Cerebellar cortex (tissue), 1 donor: ENCODE data around the gene KATNB1.
A peak's percentile ranks its signal among the peaks of the same experiment; 100 is the strongest.
"Not testable (repeated sequence)": the region's sequence is repeated elsewhere in the genome, so short reads cannot be mapped to it uniquely, and the experiment has no call there.

Source experiments
- DNase-seq: peaks from one replicate; pipeline ENCODE4 v3.0.0-alpha.2; 2015; ENCODE audit warnings: low spot score

Gene KATNB1

DNA sequence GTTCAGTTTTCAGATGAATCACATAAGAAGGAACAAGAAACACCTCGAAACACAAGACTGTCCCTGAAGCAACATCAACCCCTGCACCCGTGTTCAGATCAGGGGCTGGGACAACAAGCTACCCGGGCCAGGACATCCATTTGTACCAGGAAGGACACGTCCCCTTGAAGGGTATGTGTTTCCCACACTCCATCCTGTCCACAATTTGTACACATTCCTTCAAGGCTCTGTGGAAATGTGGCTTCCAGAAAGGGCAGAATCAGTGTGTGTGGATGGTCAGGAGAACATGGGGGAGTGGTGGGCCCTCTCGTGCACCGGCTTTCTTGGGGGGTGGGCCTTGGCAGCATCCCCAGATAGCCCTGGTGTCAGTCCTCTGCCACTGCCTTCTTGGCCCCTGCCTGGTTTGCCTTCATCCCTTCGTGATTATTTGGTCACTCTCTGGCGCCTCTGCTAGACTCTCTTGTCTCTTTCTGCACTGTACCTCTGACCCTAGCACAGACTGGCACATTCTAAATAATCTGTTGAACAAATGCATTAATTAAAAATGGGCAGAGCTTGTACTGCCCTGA is 56.4 kb downstream of the KATNB1 start:
- DNase-seq, result no peak

DNA sequence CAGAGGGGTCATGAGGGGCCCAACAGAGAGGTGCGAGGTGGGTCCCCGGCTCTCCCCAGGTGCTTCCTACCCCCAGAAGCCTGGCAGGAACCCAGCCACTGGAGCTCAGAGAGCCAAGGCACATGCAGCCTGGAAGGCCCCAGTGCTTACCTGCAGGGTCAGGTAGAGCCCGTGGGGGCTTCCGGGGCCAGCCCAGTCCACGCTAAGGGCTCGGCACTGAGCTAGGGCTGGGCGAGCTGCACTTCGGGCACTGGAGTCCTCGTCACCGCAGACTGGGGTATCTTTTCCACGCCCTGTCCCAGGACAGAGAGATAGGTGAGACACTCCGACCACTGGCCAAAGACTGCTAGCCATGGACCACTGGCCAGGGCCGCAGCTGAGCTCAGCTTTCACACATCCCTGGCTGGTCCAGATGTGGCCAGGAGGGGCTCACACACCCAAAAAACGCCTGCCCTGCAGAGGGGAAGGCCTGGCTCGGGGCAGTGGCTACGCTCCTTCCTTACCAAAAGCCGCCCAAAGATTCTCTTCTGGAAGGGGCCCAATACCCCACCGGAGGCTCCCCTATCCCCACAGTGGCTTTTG is 59.4 kb downstream of the KATNB1 start:
- DNase-seq, result no peak

DNA sequence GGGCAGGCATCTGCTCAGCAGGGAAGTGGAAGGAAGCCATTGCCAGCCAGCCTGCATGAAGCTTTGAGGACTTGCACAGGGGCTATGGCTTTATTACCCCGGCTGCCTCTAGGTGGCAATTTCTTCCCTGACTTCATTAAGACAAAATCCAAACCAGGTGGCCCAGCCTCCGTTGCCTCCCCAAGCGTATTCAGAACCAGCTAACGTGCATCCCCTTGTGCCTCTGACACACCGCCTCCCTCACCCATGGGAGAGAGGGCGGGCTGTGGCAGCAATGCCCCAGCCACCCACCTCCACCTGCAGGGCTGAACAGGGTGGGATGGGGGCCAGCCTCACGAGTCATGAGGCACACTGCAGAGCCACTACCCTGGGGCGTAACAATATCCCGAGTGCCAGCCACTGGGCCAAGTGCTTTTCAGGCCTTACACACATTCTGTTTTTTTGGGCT is 59.9 kb downstream of the KATNB1 start:
- DNase-seq, result peak; percentile 68

DNA sequence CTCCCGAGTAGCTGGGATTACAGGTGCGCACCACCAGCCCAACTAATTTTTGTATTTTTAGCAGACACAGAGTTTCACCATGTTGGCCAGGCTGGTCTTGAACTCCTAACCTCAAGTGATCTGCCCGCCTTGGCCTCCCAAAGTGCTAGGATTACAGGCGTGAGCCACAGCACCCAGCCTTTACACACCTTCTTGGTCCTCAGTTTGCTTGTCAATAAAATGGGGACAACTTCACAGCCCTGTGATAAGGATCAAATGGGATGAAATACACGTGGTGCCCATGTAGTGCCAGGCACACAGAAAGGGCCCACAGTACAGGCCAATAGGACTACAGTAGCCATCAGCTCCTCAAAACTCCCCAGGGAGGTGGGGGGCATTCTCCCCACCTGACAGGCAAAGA is 60.4 kb downstream of the KATNB1 start:
- not testable (repeated sequence) for DNase-seq

DNA sequence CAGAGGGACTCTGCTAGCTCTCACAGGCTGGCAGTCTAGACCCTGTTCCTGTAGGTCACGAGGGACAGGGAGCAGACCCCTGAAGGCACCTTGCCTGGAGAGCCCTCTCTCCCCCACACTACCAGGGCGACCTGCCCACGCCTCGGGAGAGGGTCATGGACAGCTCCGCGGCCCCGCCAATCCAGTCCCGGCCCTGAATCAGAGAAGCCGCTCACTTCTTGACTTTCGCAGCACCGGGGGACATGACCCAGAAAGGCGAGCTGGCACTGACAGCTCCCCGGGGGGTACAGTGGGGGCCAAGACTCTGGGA is 61.6 kb downstream of the KATNB1 start:
- no peak for DNase-seq

DNA sequence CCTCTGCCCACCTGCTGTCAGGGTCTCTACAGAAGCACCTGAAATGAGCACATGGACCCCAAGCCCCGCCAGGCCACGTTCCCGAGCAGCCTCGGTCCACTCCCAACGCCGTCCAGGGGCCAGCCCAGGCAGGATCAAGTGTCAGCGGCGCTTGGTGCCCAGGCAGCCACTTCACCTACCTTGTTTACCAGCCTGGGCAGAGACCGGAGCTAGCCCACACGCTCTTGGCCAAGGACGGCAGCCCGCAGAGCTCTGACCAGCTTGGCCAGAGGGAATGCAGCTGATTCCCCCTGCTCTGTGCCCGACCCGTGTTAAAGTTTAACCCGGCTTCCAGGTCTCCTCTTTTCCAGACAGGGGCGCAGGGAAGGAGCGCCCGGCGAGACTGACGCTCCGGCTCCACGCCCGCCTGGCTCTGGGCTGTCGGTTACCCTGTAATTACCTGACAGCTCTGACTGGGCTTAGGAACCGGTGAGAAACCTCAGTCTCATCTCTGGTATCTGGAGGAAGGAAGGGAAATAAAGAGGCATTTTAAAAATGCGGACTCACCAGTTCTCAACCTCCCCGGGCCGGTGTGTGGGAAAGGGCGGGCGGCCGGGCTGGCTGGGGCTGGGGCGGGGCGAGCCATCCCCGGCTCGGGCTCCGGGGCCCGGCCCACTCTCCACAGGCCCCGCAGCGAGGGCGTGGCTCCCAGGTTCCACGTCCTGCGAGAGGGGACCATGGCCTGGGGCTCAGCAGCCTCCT is 62.1 kb downstream of the KATNB1 start:
- DNase-seq, result no peak

DNA sequence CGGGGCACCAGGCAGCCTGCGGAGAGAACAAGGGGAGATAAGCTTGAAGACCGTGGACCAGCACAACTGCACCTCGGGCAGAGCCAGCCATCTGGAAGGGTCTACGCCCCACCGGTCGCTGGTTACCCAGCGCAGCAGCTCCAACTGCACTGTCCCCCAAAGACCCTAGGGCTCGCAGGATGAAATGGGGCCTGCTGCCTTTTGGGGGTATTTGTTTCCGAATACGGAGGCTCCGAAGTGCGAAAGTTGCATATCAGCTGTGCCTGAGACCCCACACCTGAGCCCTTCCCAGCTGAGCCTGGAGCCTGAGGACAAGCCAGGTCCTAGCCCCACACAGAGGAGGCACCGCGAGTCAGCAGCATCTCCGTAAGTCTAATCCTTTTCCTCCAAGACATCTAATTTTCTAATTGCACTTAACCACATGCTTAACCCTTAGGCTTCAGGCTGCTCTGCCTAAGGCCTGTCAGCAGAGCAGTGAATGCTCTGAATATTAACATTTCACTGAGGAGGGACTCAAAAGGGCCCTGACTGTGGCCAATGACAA is 62.8 kb downstream of the KATNB1 start:
- no peak for DNase-seq

DNA sequence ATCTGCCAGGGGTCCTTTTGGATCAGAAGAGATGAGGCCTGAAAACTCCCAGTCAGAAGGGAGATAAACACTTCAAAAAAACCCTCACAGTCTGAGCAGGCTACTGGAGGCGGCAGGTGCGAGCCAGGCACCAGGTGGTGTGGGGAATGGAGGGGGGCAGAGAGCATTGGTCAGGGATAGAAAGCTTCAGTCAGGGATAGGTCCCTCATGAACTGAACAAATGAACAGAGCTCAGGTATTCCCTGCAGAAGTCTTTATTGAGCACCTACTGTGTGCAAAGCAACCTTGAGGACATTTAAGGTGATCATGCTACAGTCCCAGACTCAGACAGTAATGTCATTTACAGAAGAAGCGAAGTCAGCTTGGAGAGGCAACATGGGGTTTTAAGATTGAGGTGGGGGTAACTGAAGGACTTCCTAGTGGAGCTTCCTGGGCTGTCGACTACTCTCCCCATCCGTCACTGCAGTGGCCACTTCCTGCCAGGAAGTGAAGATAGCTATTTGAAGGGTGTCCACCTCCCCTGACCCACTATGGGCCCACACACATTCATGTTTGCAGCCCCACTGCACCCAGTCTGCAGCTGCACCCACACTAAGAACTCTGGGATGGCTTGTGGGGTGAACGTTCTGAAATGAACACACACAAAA is 63.5 kb downstream of the KATNB1 start:
- DNase-seq, result no peak

DNA sequence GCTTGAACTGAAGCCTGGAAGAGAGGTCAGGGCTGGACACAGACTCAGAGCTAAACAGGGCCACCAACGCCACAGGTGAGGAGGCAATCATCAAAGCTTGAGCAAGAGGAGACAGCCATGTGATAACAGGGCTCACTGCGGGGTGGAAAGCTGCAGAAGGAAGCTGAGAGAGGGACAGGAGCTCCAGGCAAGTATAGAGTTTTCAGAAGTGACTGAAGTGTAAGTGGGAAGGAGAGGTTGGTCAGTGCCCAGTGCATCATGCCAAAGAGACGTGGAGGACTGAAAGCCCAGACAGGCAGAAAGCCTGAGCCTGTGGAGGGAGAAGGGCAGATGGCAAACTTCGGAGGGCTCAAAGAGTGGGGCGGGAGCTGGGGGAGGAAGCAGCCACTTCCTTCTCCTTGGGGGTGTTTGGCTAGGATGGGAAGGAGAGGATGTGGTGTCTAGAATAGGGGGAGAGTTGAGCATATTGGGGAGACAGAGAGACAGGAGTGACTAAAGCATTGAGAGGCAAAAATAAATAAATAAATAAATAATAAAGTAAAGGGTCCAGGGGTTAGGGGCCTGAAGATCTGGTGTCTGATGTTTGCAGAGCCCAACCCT is 64.1 kb downstream of the KATNB1 start:
- no peak for DNase-seq

DNA sequence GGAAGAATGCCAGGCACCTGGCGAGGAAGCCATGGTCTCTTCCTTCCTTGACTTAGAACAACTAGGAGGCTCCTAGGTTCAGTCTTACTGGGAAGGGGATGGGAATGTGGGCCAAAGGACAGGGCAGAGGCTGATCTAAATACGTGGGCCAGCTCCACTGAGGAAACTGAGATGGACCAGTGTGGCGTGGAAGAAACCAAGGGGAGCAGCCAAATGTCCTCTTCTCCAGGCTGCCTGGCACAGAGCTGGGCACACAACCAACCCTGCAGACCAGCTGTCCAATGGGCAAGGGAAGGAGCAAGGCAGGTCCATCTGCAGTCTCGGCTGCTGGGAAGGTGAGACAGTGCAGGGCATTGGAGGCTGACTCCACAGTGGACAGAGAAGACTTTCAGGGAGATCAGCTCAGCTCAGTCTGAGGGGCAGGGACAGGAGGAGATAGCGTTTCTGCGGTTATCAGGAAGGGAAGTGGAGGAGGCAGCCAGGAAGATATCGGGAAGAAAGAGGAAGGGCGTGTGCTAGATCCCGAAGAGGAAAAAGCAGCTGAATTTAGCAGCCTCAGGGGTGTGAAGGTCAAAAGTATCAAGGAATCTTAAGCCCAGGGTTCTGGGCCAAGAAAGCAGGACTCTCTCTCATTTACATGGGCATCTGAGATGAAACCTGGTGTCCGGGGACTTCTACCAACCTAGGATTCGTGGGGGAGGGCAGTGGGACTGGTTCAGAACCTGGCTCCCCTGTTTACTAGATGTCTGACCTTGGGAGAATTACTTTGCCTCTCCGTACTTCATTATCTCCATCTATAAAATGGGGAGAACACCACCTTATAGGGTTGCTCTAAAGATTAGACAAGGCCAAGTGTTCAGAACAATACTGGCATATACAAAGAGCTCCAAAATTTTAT is 64.9 kb downstream of the KATNB1 start:
- DNase-seq, result no peak

DNA sequence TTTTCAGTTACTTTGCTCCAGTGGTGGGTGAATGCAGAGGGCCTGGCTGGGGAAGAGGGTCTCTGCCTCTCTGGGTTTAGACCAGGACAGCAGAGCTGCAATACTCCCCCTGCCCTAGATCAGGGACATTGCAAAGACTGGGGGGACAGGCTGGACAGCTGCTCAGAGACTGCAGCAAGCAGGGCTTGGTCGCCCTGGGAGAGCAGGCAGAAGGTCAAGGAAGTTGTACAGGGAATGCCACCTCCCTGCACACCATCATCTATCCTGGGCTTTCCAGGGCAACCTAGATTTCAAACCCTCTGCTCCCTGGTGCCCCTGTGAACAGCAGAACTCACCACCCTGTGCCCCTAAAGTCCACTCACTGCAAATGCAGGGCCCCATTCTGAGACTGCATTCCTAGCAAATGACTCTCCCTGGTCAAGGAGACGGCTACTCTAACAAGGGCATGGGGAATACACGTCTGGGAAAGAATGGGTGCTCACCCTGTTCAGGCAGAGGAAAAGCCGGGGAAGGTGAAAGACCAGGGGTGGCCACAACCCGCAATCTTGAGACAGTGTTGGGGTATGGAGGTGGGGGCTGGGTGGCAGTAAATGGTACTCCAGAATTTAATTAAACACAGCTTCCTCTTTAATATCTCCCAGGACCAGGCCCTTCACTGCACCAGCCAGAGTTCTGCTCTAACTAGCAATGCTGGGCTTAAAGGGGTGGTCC is 65.7 kb downstream of the KATNB1 start:
- no peak for DNase-seq

DNA sequence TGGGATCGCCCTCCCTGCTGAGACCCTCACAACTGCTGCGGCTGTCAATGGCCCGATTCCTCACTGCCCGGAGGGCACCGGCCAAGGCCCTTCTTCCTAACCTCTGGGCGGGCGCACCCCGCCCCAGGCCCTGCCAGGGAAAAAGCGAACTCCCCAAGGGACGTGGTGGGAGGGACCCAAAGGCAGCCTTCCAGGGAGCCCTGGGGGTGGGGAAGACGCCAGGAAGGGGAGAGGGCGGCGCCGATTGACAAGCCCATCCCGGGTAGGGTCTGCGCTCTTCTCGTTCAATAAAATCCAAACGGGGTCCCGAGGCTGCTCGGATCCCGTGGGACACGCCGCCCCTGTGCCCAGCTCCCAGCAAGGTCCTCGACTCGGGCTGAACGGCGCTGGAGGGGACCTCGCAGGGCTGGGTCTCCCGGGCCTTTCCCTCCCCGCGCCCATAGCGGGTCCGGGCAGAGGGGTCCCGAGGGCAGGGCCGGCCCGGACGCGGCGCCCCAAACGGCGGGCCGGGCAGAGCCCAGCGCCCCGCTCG is 66.3 kb downstream of the KATNB1 start:
- DNase-seq, result no peak

DNA sequence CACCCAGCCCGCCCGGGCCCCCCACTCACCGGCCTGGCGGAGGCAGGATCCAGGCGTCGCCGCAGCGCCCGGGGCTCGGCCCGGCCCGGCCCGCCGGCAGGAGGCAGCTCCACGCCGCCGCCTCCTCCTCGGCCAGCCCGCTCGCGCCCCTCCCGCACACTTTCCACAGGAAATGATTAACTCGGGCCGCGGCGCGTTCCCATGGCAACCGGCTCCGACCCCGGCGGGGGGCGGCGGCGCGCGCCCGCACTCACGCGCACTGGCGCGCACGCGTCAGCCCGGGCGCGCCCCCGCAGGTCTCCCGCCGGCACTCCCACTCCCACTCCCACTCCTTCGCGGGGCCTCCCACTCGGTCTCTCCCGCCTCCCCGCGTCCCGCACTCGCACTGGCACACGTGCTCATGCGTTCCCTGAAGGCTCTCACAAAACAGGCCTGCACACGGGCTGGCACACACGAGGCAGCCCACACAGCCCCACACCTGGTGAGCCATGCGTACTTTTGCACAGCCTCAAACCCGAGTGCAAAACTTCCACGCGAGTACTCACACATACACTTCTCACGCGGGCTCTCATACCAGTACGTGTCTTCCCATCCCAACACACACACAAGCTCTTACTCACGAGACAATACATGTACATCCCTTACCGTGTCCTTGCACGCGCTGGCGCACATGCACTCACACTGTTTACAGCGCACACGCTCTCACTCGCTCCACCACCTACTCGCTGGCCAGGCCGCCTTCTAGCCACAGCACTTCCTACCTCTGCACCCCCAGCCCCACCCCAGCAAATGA is 67.0 kb downstream of the KATNB1 start, which contains the start of gene KIFC3:
Gene KIFC3 (minus strand): TSS at position 151 of the 793 bp plus-strand sequence. CDS start 4,248 bp downstream, outside the sequence.
- DNase-seq, result peak; percentile 42

DNA sequence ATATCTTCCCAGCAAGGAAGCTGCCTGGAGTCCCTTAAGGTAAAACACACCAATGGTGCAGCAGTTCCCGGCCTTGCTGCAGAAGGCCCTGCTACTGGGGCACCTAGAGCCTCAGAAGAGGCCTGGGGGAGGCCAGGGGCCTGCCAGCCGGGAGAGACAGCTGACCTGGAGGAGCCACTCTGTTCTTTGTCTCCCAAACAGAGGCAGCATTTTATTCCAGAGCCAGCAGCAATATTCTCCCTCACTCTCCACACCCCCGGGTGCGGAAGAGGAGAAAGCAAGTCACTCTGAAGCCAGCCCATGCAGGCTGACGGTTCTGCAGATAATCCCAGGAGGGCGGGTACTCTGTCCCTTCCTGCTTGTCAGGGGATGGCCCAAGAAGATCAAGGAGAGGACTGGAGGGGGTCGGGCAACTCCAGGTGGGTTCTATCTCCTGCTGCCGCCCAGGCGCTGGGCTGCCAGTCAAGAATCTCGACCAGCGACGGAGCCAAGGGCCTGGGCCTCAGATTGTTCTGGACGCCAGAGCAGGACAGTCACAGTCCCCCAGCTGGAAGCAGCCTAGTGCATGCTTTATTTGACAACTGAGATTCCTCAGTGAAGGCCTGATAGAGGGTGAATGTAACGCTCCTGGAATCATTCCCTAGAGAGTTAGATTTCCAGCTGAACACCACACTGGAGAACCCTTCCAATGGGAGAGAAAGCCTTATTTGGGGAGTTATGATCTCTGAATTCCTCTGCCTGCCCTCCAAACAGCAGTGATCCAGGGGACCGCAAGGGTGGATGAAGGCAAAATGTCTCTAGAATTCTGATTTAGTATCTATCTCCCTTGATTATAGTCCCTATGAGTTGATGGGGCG is 67.8 kb downstream of the KATNB1 start:
- DNase-seq, result no peak

DNA sequence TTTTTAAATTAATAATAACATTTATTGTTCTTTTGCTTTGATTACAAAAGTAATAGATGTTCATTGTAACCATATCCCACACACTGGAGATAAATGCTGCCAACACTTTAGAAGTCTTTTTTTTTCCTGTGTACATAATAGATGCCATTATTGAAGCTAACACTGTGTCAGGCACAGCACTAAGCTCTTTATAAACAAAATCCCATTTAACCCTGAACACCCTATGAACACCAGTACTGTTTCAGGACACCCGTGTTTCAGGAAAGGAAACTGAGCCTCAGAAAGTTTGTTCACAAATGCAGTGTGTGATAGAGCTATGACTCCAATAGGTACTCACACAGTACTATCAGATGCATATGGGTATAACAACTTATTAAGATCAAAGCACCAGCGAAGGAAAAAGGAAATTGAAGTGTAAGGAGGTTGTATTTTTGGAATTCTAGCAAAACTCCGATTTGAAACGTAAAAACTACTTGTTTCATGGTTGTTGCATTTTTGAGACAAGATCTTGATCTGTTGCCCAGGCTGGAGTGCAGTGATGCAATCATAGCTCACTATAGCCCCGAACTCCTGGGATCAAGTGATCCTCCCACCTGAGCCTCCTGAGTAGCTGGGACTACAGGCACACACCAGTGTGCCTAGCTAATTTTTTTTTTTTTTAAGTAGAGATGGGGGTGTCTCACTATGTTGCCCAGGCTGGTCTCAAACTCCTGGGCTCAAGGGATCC is 68.7 kb downstream of the KATNB1 start:
- no peak for DNase-seq

DNA sequence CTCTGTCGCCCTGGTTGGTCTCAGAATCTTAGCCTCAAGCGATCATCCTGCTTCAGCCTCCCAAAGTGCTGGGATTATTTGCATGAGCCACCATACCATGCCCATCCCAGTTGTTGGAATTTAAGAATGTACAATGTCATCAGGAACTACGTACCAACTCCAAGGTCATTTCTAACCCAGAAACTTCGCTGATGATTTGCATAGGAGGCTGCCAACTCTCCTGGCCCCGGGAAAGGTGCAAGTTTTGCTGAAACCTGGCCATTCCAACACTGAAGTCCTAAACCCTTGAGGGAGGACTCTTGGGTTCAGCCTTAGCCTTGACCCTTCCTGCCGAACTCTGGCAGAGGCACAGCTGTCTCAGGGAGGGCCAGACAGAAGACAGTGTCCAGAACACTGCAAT is 69.6 kb downstream of the KATNB1 start:
- no peak for DNase-seq
